GM19035 (cell line): Measurements from ENCODE around the gene LASP1.
"Not testable (repeated sequence)": the region's sequence is repeated elsewhere in the genome, so short reads cannot be mapped to it uniquely, and the experiment has no call there.

Experiments used
- ATAC-seq: cut with Tn5 transposase; IDR thresholded peaks from one replicate; pipeline ENCODE4 v1.9.1; 2021; ENCODE audit not compliant: unreplicated experiment

Gene LASP1

DNA sequence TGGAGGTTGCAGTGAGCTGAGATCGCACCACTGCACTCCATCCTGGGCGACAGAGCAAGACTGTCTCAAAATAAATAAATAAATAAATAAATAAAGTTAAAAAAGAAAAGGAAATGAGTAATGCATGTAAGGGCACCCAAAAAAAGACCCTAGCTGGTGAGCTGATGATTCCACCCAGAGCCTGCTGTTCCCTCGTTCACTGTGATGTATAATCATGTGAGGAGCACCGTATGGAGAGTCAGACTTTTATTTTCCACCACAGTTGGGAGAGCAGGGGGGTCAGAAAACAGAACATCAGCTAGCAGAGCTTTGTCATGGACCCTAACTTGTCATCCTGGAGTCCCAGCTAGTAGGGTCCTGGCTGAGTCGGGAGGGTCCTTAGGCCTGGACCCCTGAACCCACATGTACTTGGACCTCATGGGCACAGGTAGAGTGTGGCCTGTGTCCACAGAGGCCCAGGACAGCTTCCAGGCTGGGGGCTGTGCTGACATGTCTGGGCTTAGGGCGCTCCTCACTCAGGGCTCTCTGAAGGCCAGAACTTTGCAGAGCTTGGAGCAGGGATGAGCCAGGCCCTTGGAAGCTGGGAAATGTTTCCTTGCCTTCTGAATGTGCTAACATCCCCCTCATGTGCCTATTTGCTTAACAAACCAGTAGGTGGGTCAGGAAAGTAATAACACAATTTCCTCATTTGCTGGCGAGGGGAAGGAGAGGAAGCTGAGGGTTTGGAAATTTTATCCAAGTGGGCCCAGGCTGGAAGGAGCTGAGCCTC is 36.8 kb downstream of the LASP1 start:
- ATAC-seq: no peak

DNA sequence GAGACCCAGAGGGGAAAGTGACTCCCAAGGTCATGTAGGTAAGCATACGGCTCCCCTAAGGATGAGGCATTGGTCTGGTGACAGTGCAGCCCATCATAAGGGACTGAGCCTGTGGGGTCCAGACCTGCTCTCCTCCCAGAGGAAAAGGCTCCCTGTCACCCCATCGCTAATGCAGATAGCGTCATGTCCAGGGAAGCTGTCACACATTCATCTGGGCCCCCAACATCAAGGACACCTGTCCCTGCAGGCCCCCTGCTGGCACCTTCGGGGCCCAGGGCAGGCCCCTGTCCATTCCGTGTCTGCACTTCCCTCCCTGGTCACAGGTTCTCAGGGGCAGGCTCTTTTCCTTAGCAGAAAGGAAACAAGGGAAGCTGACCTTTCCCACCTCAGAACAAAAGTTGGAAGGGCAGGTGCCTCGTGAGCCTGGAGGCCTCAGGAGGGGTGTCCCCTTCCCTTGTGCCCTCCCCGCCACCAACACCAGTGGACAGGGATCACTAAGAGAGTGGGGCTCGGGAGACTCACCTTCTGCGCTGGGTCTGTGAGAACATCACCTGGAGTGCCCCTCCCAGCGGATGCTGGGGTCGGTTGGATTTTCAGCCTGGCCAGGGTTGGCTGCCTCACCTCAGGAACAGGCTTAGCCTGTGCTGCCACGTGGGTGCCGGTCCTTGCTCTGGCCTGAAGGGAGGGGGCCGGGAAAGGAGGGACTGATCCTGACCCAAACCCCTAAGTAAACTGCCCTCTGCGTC is 38.2 kb downstream of the LASP1 start:
- no peak for ATAC-seq

DNA sequence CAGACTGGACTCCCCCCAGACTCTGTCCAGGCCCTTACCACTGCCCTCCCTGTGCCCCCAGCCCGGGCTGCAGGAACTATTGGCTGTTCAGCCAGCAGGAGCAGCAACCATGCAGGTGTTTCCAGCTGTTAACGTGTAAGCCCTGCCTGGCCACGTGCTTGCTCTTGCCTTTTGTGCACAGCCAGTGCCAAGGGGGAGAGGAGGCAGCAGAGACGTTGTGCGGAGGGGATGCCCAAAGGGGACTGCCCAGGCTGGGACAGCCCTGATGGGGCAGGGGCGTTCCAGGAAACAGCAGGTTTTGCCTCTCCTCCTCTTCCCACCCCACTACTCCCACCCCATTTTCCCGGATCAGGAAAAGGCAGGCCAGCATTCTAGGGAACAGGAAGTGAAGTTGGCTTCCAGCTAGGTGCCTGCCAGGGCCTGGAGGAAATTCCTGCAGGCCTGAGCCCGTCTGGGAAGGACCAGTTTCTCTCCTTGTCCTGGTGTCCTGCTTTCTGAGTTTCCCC is 38.9 kb downstream of the LASP1 start:
- no peak for ATAC-seq

- ATAC-seq: no peak
Measured at GRCh38 chr17:38910325-38910724, 40.5 kb downstream of the LASP1 start.

- no peak for ATAC-seq
Measured at GRCh38 chr17:38911081-38911730, 41.3 kb downstream of the LASP1 start.

DNA sequence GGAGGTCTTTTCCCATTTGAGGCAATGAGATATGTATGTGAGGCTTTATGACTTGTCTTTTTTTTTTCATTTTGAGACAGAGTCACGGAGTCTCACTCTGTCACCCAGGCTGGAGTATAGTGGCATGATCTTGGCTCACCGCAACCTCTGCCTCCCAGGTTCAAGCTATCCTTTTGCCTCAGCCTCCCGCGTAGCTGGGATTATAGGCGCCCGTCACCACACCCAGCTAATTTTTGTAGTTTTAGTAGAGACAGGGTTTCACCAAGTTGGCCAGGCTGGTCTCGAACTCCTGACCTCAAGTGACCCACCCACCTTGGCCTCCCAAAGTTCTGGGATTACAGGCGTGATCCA is 41.8 kb downstream of the LASP1 start:
- not testable (repeated sequence) for ATAC-seq

DNA sequence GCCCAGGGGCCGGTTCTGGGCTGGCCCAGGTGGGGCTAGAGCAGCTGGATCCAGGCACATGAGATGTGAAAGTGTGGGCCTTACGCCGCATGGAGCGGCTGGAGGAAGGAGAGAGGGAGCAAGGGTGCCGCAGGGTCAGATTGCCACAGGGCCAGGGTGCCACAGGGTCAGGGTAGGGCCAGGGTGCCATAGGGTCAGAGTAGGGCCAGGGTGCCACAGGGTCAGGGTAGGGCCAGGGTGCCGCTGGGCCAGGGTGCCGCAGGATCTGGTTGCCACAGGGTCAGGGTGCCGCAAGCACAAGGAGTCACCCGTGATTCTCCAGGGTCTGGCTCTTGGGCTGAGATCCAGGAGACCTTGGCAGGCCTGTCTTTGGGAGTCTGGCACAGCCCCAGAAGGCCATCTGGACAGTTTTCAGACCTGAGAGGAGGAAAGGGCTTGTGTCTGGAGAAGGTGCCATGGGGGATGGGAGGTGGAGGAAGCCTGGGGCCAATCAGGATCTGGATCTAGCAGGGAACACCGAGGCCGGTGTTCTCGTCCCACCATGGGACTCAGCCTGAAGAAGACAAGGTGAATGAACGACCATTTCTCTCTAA is 42.5 kb downstream of the LASP1 start:
- ATAC-seq: no peak

GRCh38 chr17:38914741-38915638 is 45.1 kb downstream of the LASP1 start:
- no peak for ATAC-seq

- no peak for ATAC-seq
Measured at GRCh38 chr17:38915639-38915995, 45.8 kb downstream of the LASP1 start.

- no peak for ATAC-seq
Measured at GRCh38 chr17:38916771-38917170, 46.9 kb downstream of the LASP1 start.

DNA sequence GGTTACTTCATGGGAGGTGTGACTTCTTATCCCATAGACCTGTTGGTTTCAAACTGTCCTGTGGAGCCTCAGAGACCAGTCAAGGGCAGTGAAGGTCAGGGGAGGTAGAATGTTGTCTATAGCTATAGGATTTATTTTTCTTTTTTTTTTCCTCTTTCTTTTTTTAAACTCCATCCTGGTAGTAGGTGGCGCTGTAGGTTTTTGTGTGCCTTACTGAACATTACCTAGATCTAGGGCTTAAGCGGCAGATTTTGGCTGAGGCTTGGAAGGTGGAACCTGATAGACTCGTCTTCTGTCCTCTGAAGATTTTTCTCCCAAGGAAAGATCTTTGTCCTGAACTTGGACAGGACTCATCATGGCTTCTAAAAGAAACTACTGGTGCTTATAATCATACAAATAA is 47.4 kb downstream of the LASP1 start:
- no peak for ATAC-seq

DNA sequence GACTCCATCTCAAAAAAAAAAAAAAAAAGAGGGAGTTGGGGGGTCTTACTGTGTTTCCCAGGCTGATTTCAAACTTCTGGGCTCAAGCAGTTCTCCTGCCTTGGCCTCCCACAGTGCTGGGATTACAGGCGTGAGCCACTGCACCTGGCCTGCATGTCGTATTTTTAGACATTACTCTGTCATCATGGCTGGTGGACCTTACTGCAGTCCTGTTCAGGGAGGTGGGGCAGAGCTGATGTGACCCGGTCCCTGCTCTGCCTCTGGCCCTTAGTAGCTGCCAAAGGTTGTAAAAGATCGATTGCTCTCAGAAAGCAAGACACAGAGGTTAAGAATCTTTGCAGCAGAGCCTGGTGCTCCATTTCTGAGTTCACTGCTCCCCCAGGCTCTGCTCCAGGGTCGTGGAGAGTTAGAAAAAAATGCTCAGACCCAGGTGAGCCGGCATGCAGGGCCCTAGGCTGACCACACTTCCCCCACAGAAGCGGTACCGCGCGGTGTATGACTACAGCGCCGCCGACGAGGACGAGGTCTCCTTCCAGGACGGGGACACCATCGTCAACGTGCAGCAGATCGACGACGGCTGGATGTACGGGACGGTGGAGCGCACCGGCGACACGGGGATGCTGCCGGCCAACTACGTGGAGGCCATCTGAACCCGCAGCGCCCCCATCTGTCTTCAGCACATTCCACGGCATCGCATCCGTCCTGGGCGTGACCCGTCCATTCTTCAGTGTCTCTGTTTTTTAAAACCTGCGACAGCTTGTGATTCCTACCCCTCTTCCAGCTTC is 48.5 kb downstream of the LASP1 start:
- no peak for ATAC-seq

GRCh38 chr17:38918916-38919315 is 49.1 kb downstream of the LASP1 start:
- no peak for ATAC-seq

GRCh38 chr17:38919316-38920078 is 49.6 kb downstream of the LASP1 start:
- ATAC-seq: no peak

DNA sequence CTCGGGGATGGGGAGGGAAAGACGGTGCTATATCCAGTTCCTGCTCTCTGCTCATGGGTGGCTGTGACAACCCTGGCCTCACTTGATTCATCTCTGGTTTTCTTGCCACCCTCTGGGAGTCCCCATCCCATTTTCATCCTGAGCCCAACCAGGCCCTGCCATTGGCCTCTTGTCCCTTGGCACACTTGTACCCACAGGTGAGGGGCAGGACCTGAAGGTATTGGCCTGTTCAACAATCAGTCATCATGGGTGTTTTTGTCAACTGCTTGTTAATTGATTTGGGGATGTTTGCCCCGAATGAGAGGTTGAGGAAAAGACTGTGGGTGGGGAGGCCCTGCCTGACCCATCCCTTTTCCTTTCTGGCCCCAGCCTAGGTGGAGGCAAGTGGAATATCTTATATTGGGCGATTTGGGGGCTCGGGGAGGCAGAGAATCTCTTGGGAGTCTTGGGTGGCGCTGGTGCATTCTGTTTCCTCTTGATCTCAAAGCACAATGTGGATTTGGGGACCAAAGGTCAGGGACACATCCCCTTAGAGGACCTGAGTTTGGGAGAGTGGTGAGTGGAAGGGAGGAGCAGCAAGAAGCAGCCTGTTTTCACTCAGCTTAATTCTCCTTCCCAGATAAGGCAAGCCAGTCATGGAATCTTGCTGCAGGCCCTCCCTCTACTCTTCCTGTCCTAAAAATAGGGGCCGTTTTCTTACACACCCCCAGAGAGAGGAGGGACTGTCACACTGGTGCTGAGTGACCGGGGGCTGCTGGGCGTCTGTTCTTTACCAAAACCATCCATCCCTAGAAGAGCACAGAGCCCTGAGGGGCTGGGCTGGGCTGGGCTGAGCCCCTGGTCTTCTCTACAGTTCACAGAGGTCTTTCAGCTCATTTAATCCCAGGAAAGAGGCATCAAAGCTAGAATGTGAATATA is 50.8 kb downstream of the LASP1 start:
- no peak for ATAC-seq

GRCh38 chr17:38921756-38922411 is 52.0 kb downstream of the LASP1 start:
- no peak for ATAC-seq

DNA sequence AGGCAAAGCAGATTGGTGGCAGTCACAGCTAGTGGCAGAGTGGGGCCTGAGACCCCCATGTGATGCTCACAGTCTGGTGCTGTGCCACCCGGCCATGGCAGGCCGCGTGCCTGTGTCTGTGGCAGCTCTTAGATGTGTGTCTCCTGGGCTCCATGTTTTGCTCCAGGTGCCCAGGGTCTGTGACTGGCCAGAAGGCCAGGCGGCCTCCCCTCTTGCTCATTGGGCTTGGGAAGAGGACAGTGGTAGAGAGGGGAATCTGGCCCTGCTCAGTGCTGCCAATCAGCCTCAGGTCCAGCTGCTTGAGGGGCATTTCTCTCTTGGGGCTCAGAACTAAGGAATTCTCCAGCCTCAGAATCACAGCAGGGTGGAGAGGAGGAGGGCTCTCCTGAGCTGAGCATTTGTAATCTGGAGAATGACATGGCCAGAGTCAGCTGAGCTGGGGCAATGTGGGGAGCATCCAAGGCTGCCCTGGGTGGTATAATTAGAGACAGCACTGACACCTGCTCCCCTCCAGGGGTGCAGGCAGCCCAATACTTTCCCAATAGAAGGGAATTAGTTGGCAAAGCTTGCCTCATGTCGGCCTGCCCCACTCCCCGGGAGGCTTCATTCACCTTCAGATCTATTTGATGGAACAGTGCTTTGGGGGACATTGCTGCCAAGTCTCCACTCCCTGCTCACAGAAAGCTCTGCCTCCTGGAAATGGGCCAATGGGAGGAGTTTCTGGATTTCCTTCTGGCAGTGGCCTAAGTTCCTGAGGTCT is 52.9 kb downstream of the LASP1 start:
- ATAC-seq: no peak
